GM23248 (cell line): ENCODE results near the gene GLG1. TPM values are rescaled to one million over a fixed set of nuclear protein-coding genes. Genes with fewer than 3 reads are reported as not detected.
A peak's percentile ranks its signal among the peaks of the same experiment; 100 is the strongest.

Source experiments
- DNase-seq: peaks from one replicate; pipeline ENCODE4 v3.0.0-alpha.2; 2015
- H2AFZ ChIP-seq: fragments of 200-600 bp; sonication (generic); 2 replicates; pipeline ENCODE4 v1.6.1; 2016; ENCODE audit warnings: antibody characterized with exemption
- H3F3A ChIP-seq: fragments of 200-600 bp; sonication (generic); 2 replicates; pipeline ENCODE4 v1.6.1; 2016; ENCODE audit warnings: mild to moderate bottlenecking, antibody characterized with exemption, mixed run types; ENCODE audit not compliant: insufficient read depth
- H3K27ac ChIP-seq: fragments of 200-600 bp; sonication (generic); 2 replicates; pipeline ENCODE4 v1.5.1; 2016; ENCODE audit warnings: mild to moderate bottlenecking
- H3K27me3 ChIP-seq: fragments of 200-600 bp; sonication (generic); replicated peaks from 2 replicates; pipeline ENCODE4 v1.6.1; 2016; ENCODE audit warnings: mild to moderate bottlenecking; ENCODE audit not compliant: insufficient read depth
- H3K36me3 ChIP-seq: fragments of 200-600 bp; sonication (generic); 2 replicates; pipeline ENCODE4 v1.6.1; 2016; ENCODE audit warnings: low read depth, mild to moderate bottlenecking
- H3K4me1 ChIP-seq: fragments of 200-600 bp; sonication (generic); 2 replicates; pipeline ENCODE4 v1.6.1; 2016; ENCODE audit warnings: mild to moderate bottlenecking; ENCODE audit not compliant: insufficient read depth
- H3K4me2 ChIP-seq: fragments of 200-600 bp; sonication (generic); one replicate; pipeline ENCODE4 v1.6.1; 2016; ENCODE audit warnings: mild to moderate bottlenecking; ENCODE audit not compliant: unreplicated experiment
- H3K4me3 ChIP-seq: fragments of 200-600 bp; sonication (generic); 2 replicates; pipeline ENCODE4 v1.5.1; 2016; ENCODE audit warnings: mild to moderate bottlenecking
- H3K79me2 ChIP-seq: fragments of 200-600 bp; sonication (generic); 2 replicates; pipeline ENCODE4 v1.6.1; 2016; ENCODE audit warnings: mild to moderate bottlenecking; ENCODE audit not compliant: insufficient read depth
- H3K9ac ChIP-seq: fragments of 200-600 bp; sonication (generic); 2 replicates; pipeline ENCODE4 v1.6.1; 2016; ENCODE audit warnings: mild to moderate bottlenecking
- H3K9me2 ChIP-seq: fragments of 200-600 bp; sonication (generic); 2 replicates; pipeline ENCODE4 v1.6.1; 2016; ENCODE audit warnings: mixed run types, mild to moderate bottlenecking, moderate library complexity; ENCODE audit not compliant: insufficient read depth
- H3K9me3 ChIP-seq: fragments of 200-600 bp; sonication (generic); one replicate; pipeline ENCODE4 v1.6.1; 2017; ENCODE audit warnings: low read depth
- H4K20me1 ChIP-seq: fragments of 200-600 bp; sonication (generic); 2 replicates; pipeline ENCODE4 v1.6.0; 2016; ENCODE audit not compliant: insufficient read depth
- EZH2 ChIP-seq: fragments of 200-600 bp; sonication (generic); IDR thresholded peaks from 2 replicates; pipeline ENCODE4 v1.6.1; 2018; ENCODE audit warnings: antibody characterized with exemption, mild to moderate bottlenecking; ENCODE audit not compliant: insufficient read depth, poor library complexity, severe bottlenecking
- EZH2phosphoT487 ChIP-seq: fragments of 200-600 bp; sonication (generic); IDR thresholded peaks from 2 replicates; pipeline ENCODE4 v1.6.1; 2018; ENCODE audit warnings: antibody characterized with exemption, moderate library complexity, mild to moderate bottlenecking, low read depth; ENCODE audit not compliant: insufficient read depth
- WGBS, 2 experiments: methylation state at CpG; one replicate each; pipeline ENCODE4 v1.1.6; 2015 to 2017; ENCODE audit warnings: low lambda C conversion rate in 2 of 2, low coverage in 1 of 2; ENCODE audit errors: missing lambda C conversion rate in 2 of 2; 5-methylcytosine and 5-hydroxymethylcytosine counted together
- in situ Hi-C: fragments of 300-500 bp; cut with MboI; formaldehyde crosslinking; loops from 2 replicates; pipeline ENCODE4 v1.15.0; 2020
- polyA plus RNA-seq: library from polyadenylated mRNA; unstranded; fragments of >200 nt; fragmentation: Nextera tagmentation; extraction: Ambion mirVana; gene quantifications from 2 replicates; pipeline ENCODE4 v1.2.1, GENCODE V29; 2016
- total RNA-seq: library from RNA; depleted of rRNA; stranded (reverse); fragments of >200 nt; shearing (Covaris generic); gene quantifications from 2 replicates; pipeline ENCODE4 v1.2.3, GENCODE V29; 2014

GLG1 gene
- total and polyA plus RNA-seq, 2 experiments from 2014 or later, result 136 to 145 TPM

GRCh38 chr16:74583926-74584666, 22.8 kb downstream of the GLG1 start:
- peaks cover 1% of the 10 kb centered on the region; the same call in 1 of the 2 replicates for H3F3A ChIP-seq
- TF ChIP-seq EZH2phosphoT487, result no peak
- TF ChIP-seq EZH2, result no peak
- peak overlapping the region; percentile 16 for H3K4me2 ChIP-seq
- peak; percentile 8 for DNase-seq
- no peaks in the 10 kb centered on the region for H3K9me3 ChIP-seq
- no peak overlapping the region for H2AFZ ChIP-seq
- peaks cover 5% of the 10 kb centered on the region for H4K20me1 ChIP-seq
- H3K4me1 ChIP-seq, result no peaks in the 10 kb centered on the region; the same call in 1 of the 2 replicates
- H3K27me3 ChIP-seq, result no peaks in the 10 kb centered on the region
- no peaks in the 10 kb centered on the region for H3K9me2 ChIP-seq
- no peaks in the 10 kb centered on the region for H3K36me3 ChIP-seq
- H3K27ac ChIP-seq, result no peak overlapping the region
- no peak overlapping the region for H3K9ac ChIP-seq
- 87 to 88% methylated on average over 9 of the region's 9 CpGs for WGBS, 2 experiments
- no peak overlapping the region for H3K4me3 ChIP-seq
- in situ Hi-C loops, result no loop called here
- peaks cover 98% of the 10 kb centered on the region for H3K79me2 ChIP-seq

- no peak for DNase-seq
- TF ChIP-seq EZH2 (no peak), EZH2phosphoT487 (no peak)
- no peak overlapping the region for H2AFZ ChIP-seq
- H3K27ac ChIP-seq, result no peak overlapping the region
- WGBS, 2 experiments, result 94 to 100% methylated on average over 1 of the region's 1 CpG
- peaks cover 10% of the 10 kb centered on the region for H3K4me1 ChIP-seq
- H3K4me3 ChIP-seq, result no peak overlapping the region
- H3K9ac ChIP-seq, result no peak overlapping the region
- H3F3A ChIP-seq, result peaks cover 12% of the 10 kb centered on the region
- no peaks in the 10 kb centered on the region for H3K36me3 ChIP-seq
- H3K4me2 ChIP-seq, result no peak overlapping the region
- no peaks in the 10 kb centered on the region for H3K9me2 ChIP-seq
- H3K9me3 ChIP-seq, result no peaks in the 10 kb centered on the region
- in situ Hi-C loops, result no loop called here
- H3K79me2 ChIP-seq, result peaks cover 98% of the 10 kb centered on the region
- no peaks in the 10 kb centered on the region for H3K27me3 ChIP-seq
- peaks cover 15% of the 10 kb centered on the region for H4K20me1 ChIP-seq
Measured at GRCh38 chr16:74582970-74583369, 23.9 kb downstream of the GLG1 start.

GRCh38 chr16:74580833-74581232, 26.1 kb downstream of the GLG1 start:
- Histone ChIP-seq H3K4me1 (peaks cover 16% of the 10 kb centered on the region), H3K27ac (no peak overlapping the region), H3F3A (peaks cover 17% of the 10 kb centered on the region), H2AFZ (no peak overlapping the region), H3K9me3 (no peaks in the 10 kb centered on the region), H3K4me2 (no peak overlapping the region), H3K4me3 (no peak overlapping the region), H4K20me1 (peaks cover 29% of the 10 kb centered on the region), H3K9ac (no peak overlapping the region), H3K36me3 (no peaks in the 10 kb centered on the region), H3K9me2 (no peaks in the 10 kb centered on the region), H3K79me2 (peaks cover 98% of the 10 kb centered on the region), H3K27me3 (no peaks in the 10 kb centered on the region)
- in situ Hi-C loops, result no loop called here
- WGBS, 2 experiments, result 57 to 62% methylated on average over 3 of the region's 3 CpGs
- TF ChIP-seq EZH2phosphoT487 (no peak), EZH2 (no peak)
- DNase-seq, result no peak

- WGBS, 2 experiments, result 91 to 96% methylated on average over 3 of the region's 3 CpGs
- H3K9me3 ChIP-seq, result no peaks in the 10 kb centered on the region
- no peak overlapping the region for H3K9ac ChIP-seq
- H3K4me2 ChIP-seq, result no peak overlapping the region
- peaks cover 96% of the 10 kb centered on the region for H3K79me2 ChIP-seq
- H3K36me3 ChIP-seq, result no peaks in the 10 kb centered on the region
- no peak overlapping the region for H3K27ac ChIP-seq
- no peaks in the 10 kb centered on the region for H3K27me3 ChIP-seq
- DNase-seq, result no peak
- no peak overlapping the region for H3K4me3 ChIP-seq
- TF ChIP-seq EZH2phosphoT487 (no peak), EZH2 (no peak)
- H3F3A ChIP-seq, result peaks cover 17% of the 10 kb centered on the region
- peaks cover 44% of the 10 kb centered on the region for H4K20me1 ChIP-seq
- in situ Hi-C loops, result no loop called here
- no peaks in the 10 kb centered on the region for H3K9me2 ChIP-seq
- H3K4me1 ChIP-seq, result peaks cover 16% of the 10 kb centered on the region
- H2AFZ ChIP-seq, result no peak overlapping the region
Measured at GRCh38 chr16:74578838-74579237, 28.1 kb downstream of the GLG1 start.
